ENCODE results near the gene GLUD1. TPM values are rescaled to one million over a fixed set of nuclear protein-coding genes. Genes with fewer than 3 reads are reported as not detected.

GLUD1 gene
- total RNA-seq, 1 donor from 2014 or later: 133 TPM

DNA sequence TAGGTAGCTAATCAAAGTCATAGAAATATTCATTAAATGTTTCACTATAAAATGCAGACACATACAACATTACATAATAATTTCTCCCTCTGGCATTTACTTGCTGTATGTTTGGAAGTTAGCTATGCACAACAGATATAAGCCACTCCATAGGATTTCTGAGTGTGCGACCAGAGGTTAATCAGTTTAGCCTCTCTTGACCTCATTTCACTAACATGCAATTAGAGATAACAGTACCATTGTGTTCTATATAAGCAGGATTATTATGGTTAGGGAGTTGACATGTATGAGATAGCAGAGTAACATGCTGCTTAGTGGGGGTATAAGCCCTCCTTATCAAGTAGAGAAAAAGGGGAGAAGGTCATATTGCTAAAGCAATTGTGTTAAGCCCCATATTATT, 26.4 kb downstream of the GLUD1 start:
- no peak overlapping the region for H3K27ac ChIP-seq
- H3K4me3 ChIP-seq: no peak overlapping the region
- intact Hi-C loops (cut with DNase I): no loop called here
- H3K9me3 ChIP-seq: no peaks in the 10 kb centered on the region
- peaks cover 0 to 74% of the 10 kb centered on the region in 2 donors for H3K36me3 ChIP-seq
- H3K4me1 ChIP-seq: no peaks in the 10 kb centered on the region
- no peaks in the 10 kb centered on the region for H3K27me3 ChIP-seq
- DNase-seq (ENCODE audit: extremely low spot score in 2 of 2): no peak
- TF ChIP-seq POLR2AphosphoS5 (IDR thresholded peaks at IDR 0.05; ENCODE audit: insufficient read depth in 1 of 2, low read depth in 1 of 2) (no peak), CTCF (IDR thresholded peaks at IDR 0.05) (no peak), POLR2A (IDR thresholded peaks at IDR 0.05) (no peak)

- no peak for DNase-seq (ENCODE audit: extremely low spot score in 2 of 2)
- TF ChIP-seq CTCF (IDR thresholded peaks at IDR 0.05): no peak
- TF ChIP-seq POLR2AphosphoS5 (IDR thresholded peaks at IDR 0.05; ENCODE audit: insufficient read depth in 1 of 2, low read depth in 1 of 2): no peak
- no peak for TF ChIP-seq POLR2A (IDR thresholded peaks at IDR 0.05)
- Histone ChIP-seq H3K9me3 (no peaks in the 10 kb centered on the region), H3K27ac (no peak overlapping the region), H3K4me3 (no peak overlapping the region), H3K27me3 (no peaks in the 10 kb centered on the region), H3K36me3 (peaks cover 0 to 69% of the 10 kb centered on the region in 2 donors), H3K4me1 (no peaks in the 10 kb centered on the region)
- intact Hi-C loops (cut with DNase I): no loop called here
Observed at GRCh38 chr10:87066865-87067264, 27.8 kb downstream of the GLUD1 start.

DNA sequence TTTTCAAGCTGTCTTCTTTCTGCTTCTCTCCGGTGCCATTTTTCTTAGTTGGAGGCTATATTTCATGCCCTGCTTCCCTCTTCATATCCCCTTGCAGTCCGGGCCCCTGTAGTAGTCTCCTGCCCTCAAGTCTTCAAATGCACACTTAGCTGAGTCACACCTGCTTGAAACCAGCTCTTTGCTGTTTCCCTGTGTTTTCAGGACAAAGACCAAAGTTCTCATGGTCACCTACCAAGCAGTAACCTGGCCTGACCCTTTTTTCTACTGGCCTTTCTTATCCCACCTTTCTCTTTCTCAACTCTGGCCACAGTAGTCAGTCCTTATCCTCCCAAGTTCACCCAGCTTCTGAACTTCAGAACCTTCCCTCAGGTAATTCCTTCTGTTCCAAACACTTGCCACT, 28.5 kb downstream of the GLUD1 start:
- DNase-seq (ENCODE audit: extremely low spot score in 2 of 2): no peak
- H3K27ac ChIP-seq: no peak overlapping the region
- TF ChIP-seq POLR2AphosphoS5 (IDR thresholded peaks at IDR 0.05; ENCODE audit: insufficient read depth in 1 of 2, low read depth in 1 of 2) (no peak), CTCF (IDR thresholded peaks at IDR 0.05) (no peak), POLR2A (IDR thresholded peaks at IDR 0.05) (no peak)
- H3K4me3 ChIP-seq: no peak overlapping the region
- intact Hi-C loops (cut with DNase I): no loop called here
- peaks cover 0 to 69% of the 10 kb centered on the region in 2 donors for H3K36me3 ChIP-seq
- no peaks in the 10 kb centered on the region for H3K9me3 ChIP-seq
- H3K4me1 ChIP-seq: no peaks in the 10 kb centered on the region
- no peaks in the 10 kb centered on the region for H3K27me3 ChIP-seq

- no peak for DNase-seq (ENCODE audit: extremely low spot score in 2 of 2)
- Histone ChIP-seq H3K27me3 (no peaks in the 10 kb centered on the region), H3K27ac (no peak overlapping the region), H3K9me3 (no peaks in the 10 kb centered on the region), H3K4me1 (no peaks in the 10 kb centered on the region), H3K4me3 (no peak overlapping the region), H3K36me3 (peaks cover 5 to 74% of the 10 kb centered on the region in 2 donors)
- intact Hi-C loops (cut with DNase I): no loop called here
- TF ChIP-seq POLR2AphosphoS5 (IDR thresholded peaks at IDR 0.05; ENCODE audit: insufficient read depth in 1 of 2, low read depth in 1 of 2): no peak
- TF ChIP-seq POLR2A (IDR thresholded peaks at IDR 0.05): no peak
- no peak for TF ChIP-seq CTCF (IDR thresholded peaks at IDR 0.05)
Observed at GRCh38 chr10:87064651-87065050, 30.0 kb downstream of the GLUD1 start.

- Histone ChIP-seq H3K4me3 (no peak overlapping the region), H3K9me3 (no peaks in the 10 kb centered on the region), H3K27me3 (no peaks in the 10 kb centered on the region), H3K27ac (no peak overlapping the region), H3K4me1 (no peaks in the 10 kb centered on the region), H3K36me3 (peaks cover 12 to 78% of the 10 kb centered on the region in 2 donors)
- TF ChIP-seq POLR2A (IDR thresholded peaks at IDR 0.05) (no peak), CTCF (IDR thresholded peaks at IDR 0.05) (no peak), POLR2AphosphoS5 (IDR thresholded peaks at IDR 0.05; ENCODE audit: insufficient read depth in 1 of 2, low read depth in 1 of 2) (no peak)
- no peak for DNase-seq (ENCODE audit: extremely low spot score in 2 of 2)
- intact Hi-C loops (cut with DNase I): no loop called here
Observed at GRCh38 chr10:87060280-87060928, 34.2 kb downstream of the GLUD1 start.
